B cell (primary cell): ENCODE data around the gene MRS2. TPM values are rescaled to one million over a fixed set of nuclear protein-coding genes. Genes with fewer than 3 reads are reported as not detected.

ENCODE experiments used
- ATAC-seq: fragments of 200-7000 bp; cut with Tn5 transposase; one replicate; pipeline ENCODE4 v1.10.0; 2021; ENCODE audit warnings: low read depth, mild to moderate bottlenecking, moderate number of reproducible peaks, moderate library complexity
- CTCF ChIA-PET: fragments of 350-600 bp; sonication (Branson Sonifier 250); formaldehyde crosslinking; loops from one replicate; lab custom pipeline; 2021; ENCODE audit warnings: antibody characterized with exemption, inconsistent platforms; lab: Charles Lee
- POLR2A ChIA-PET: fragments of 350-600 bp; sonication (Branson Sonifier 250); formaldehyde crosslinking; loops from one replicate; lab custom pipeline; 2021; ENCODE audit warnings: antibody characterized with exemption; lab: Charles Lee
- DNase-seq: peaks from one replicate; pipeline ENCODE4 v3.0.0; 2013
- H2AFZ ChIP-seq: 2 replicates; pipeline ENCODE4 v1.6.1; 2012; ENCODE audit warnings: mild to moderate bottlenecking, low read depth, low read length; ENCODE audit not compliant: insufficient read depth, poor library complexity, severe bottlenecking
- H3K27ac ChIP-seq, 2 donors: 1 replicate in 1 of 2; 2 replicates in 1 of 2; pipeline ENCODE4 v1.5.1; 2012 to 2013; ENCODE audit warnings: low read length in 2 of 2, mild to moderate bottlenecking in 2 of 2, moderate library complexity in 1 of 2
- H3K27me3 ChIP-seq, 4 experiments: fragments of 200-600 bp in 1 of 4; sonication (generic) in 1 of 4; replicated peaks in 1 of 4; 1 replicate in 2 of 4; 2 replicates in 2 of 4; pipeline versions ENCODE4 v1.6.1 to v1.7.0; 2013 to 2016; ENCODE audit warnings: low read length in 3 of 4, mild to moderate bottlenecking in 2 of 4, mixed read lengths in 1 of 4, moderate library complexity in 1 of 4; ENCODE audit not compliant: insufficient read depth in 4 of 4, control insufficient read depth in 3 of 4; ENCODE audit errors: control extremely low read depth in 1 of 4
- H3K36me3 ChIP-seq, 2 experiments: replicated peaks in 1 of 2; 1 replicate in 1 of 2; 2 replicates in 1 of 2; pipeline versions ENCODE4 v1.6.1 to v1.7.1; 2013; ENCODE audit warnings: low read length in 1 of 2; ENCODE audit not compliant: insufficient read depth in 2 of 2, control insufficient read depth in 1 of 2; ENCODE audit errors: control extremely low read depth in 1 of 2, extremely low read depth in 1 of 2
- H3K4me1 ChIP-seq, 2 donors: fragments of 200-600 bp in 1 of 2; sonication (generic) in 1 of 2; 1 replicate in 1 of 2; 2 replicates in 1 of 2; pipeline versions ENCODE4 v1.5.1 to v1.6.1; 2013 to 2017; ENCODE audit warnings: low read length in 2 of 2; ENCODE audit not compliant: control insufficient read depth in 2 of 2, insufficient read depth in 2 of 2
- H3K4me2 ChIP-seq: replicated peaks from 2 replicates; pipeline ENCODE3; 2012; ENCODE audit warnings: mild to moderate bottlenecking, low read depth, low read length; ENCODE audit not compliant: poor library complexity, severe bottlenecking
- H3K4me3 ChIP-seq, 5 experiments: fragments of 200-600 bp in 1 of 5; sonication (generic) in 1 of 5; 1 replicate in 3 of 5; 2 replicates in 2 of 5; pipeline versions ENCODE4 v1.5.1 to v1.7.0; 2011 to 2016; ENCODE audit warnings: low read length in 4 of 5, mild to moderate bottlenecking in 4 of 5, low read depth in 2 of 5, control low read depth in 1 of 5, moderate library complexity in 1 of 5; ENCODE audit not compliant: insufficient read depth in 1 of 5; ENCODE audit errors: control extremely low read depth in 1 of 5, extremely low read depth in 1 of 5
- H3K79me2 ChIP-seq: fragments of 200-600 bp; sonication (generic); one replicate; pipeline ENCODE4 v1.6.0; 2016; ENCODE audit warnings: low read length; ENCODE audit not compliant: control insufficient read depth, insufficient read depth
- H3K9ac ChIP-seq: fragments of 200-600 bp; sonication (generic); 2 replicates; pipeline ENCODE4 v1.6.1; 2017; ENCODE audit warnings: mild to moderate bottlenecking, low read length, moderate library complexity
- H3K9me3 ChIP-seq, 3 donors: one replicate each; pipeline versions ENCODE4 v1.6.1 to v1.7.1; 2013; ENCODE audit warnings: low read length in 2 of 3; ENCODE audit not compliant: control insufficient read depth in 2 of 3, insufficient read depth in 1 of 3; ENCODE audit errors: control extremely low read depth in 1 of 3
- H4K20me1 ChIP-seq: 2 replicates; pipeline ENCODE4 v1.6.0; 2012; ENCODE audit warnings: mild to moderate bottlenecking, low read length; ENCODE audit not compliant: insufficient read depth, control insufficient read depth, poor library complexity, severe bottlenecking
- H3K27ac Mint-ChIP-seq: one replicate; pipeline ENCODE4 v1.8.0; 2021; ENCODE audit warnings: mixed read lengths
- H3K27me3 Mint-ChIP-seq: one replicate; pipeline ENCODE4 v1.8.0; 2021; ENCODE audit warnings: mixed read lengths
- H3K4me1 Mint-ChIP-seq: one replicate; pipeline ENCODE4 v1.8.0; 2021; ENCODE audit warnings: mixed read lengths
- H3K4me3 Mint-ChIP-seq: one replicate; pipeline ENCODE4 v1.8.0; 2021; ENCODE audit warnings: mixed read lengths
- H3K9me3 Mint-ChIP-seq: one replicate; pipeline ENCODE4 v1.8.0; 2022; ENCODE audit warnings: mixed read lengths; ENCODE audit not compliant: insufficient read depth
- EZH2 ChIP-seq: IDR thresholded peaks from 2 replicates; pipeline ENCODE4 v1.6.1; 2012; ENCODE audit warnings: borderline replicate concordance, low read depth, mild to moderate bottlenecking, moderate library complexity, low read length; ENCODE audit not compliant: insufficient read depth, poor library complexity, severe bottlenecking
- WGBS: methylation state at CpG from one replicate; pipeline ENCODE4 v1.1.5; 2013; ENCODE audit warnings: missing lambda C conversion rate; ENCODE audit not compliant: insufficient coverage; 5-methylcytosine and 5-hydroxymethylcytosine counted together
- intact Hi-C: fragments of 100-400 bp; cut with micrococcal nuclease; formaldehyde crosslinking; loops from one replicate; pipeline ENCODE4 v1.10.0; 2022
- polyA plus RNA-seq: library from polyadenylated mRNA; depleted of rRNA; stranded (reverse); fragments of >200 nt; gene quantifications from 2 replicates; pipeline ENCODE4 v1.2.3, GENCODE V29; 2012
- total RNA-seq, 2 donors: library from RNA; stranded (reverse); fragments of 120-200 nt in 1 of 2; gene quantifications; 1 replicate in 1 of 2; 2 replicates in 1 of 2; pipeline versions ENCODE4 v1.2.3 to v1.2.4, GENCODE V29; 2013 to 2022
- TF ChIP-seq, protein P1 (sequence below): fragments of 200-600 bp; IDR thresholded peaks from one replicate; pipeline ENCODE4 v1.8.0; 2022; ENCODE audit warnings: antibody characterized with exemption, mild to moderate bottlenecking

MRS2 gene
- total and polyA plus RNA-seq, 2 donors (not counting 1 experiment from before 2014, with no cell fraction given): 16.0 to 25.5 TPM

DNA sequence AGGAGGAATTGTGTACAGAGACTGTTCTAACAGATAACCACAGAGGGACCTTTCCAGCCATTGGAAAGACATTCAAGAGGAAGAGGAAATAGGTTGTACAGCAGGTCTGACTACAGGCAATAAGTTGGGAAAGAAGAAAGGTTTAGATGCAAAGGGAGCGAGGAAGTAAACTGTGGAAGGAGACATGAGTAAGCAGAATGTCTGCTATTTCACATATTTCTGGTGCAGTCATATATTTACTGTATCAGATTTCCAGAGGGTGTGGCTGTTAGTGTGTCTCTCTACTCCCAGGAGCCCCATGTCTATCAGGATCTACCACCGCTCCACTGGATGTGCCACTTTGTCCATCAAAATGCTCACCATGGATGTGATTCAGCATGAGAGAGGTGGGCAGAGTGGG lies 25.9 kb downstream of the MRS2 start:
- no peak for TF ChIP-seq EZH2
- TF ChIP-seq, protein P1, sequence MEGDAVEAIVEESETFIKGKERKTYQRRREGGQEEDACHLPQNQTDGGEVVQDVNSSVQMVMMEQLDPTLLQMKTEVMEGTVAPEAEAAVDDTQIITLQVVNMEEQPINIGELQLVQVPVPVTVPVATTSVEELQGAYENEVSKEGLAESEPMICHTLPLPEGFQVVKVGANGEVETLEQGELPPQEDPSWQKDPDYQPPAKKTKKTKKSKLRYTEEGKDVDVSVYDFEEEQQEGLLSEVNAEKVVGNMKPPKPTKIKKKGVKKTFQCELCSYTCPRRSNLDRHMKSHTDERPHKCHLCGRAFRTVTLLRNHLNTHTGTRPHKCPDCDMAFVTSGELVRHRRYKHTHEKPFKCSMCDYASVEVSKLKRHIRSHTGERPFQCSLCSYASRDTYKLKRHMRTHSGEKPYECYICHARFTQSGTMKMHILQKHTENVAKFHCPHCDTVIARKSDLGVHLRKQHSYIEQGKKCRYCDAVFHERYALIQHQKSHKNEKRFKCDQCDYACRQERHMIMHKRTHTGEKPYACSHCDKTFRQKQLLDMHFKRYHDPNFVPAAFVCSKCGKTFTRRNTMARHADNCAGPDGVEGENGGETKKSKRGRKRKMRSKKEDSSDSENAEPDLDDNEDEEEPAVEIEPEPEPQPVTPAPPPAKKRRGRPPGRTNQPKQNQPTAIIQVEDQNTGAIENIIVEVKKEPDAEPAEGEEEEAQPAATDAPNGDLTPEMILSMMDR: no peak
- no peaks in the 10 kb centered on the region for H3K79me2 ChIP-seq
- H2AFZ ChIP-seq: no peak overlapping the region
- intact Hi-C loops: no loop called here
- Mint-ChIP-seq H3K9me3 (no peaks in the 10 kb centered on the region), H3K4me3 (no peak overlapping the region), H3K27ac (no peak overlapping the region), H3K27me3 (no peaks in the 10 kb centered on the region), H3K4me1 (no peaks in the 10 kb centered on the region)
- DNase-seq: no peak
- H3K27me3 ChIP-seq: no peaks in the 10 kb centered on the region
- POLR2A ChIA-PET: no interaction called here
- H3K9me3 ChIP-seq: no peaks in the 10 kb centered on the region
- CTCF ChIA-PET: interaction anchor here (0.9 to 2.5 kb wide), 3 partner anchors 11 to 318 kb away, joined by 3 to 17 read pairs (median 3); no protein-coding TSS in a partner anchor
- no peak for ATAC-seq
- H3K4me2 ChIP-seq: no peak overlapping the region
- no peaks in the 10 kb centered on the region for H4K20me1 ChIP-seq
- no peak overlapping the region for H3K4me3 ChIP-seq
- H3K9ac ChIP-seq: no peak overlapping the region
- WGBS: no CpG with 5 or more reads among the region's 2 CpGs
- peaks cover 11 to 34% of the 10 kb centered on the region in 2 experiments for H3K36me3 ChIP-seq
- H3K4me1 ChIP-seq: no peaks in the 10 kb centered on the region
- no peak overlapping the region for H3K27ac ChIP-seq

DNA sequence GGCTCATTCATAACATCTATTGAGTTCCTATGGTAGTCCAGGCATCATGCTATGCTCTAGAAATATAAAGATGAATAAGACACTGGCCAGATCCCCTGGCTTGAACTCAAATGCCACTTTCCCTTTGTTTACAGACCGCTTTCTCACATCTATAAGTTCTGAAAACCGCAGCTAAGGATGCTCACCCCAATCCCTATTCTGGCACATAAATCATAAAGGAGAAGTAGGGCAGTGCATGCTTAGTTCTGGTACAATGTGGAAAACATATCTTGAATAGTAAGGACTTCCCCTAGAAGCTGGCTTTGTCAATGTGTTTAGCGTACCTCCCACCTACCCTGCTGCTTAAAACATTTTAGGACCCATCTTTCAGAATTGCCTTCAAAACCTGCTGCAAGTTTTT lies 26.4 kb downstream of the MRS2 start:
- Histone ChIP-seq H3K4me3 (no peak overlapping the region), H3K36me3 (peaks cover 8 to 29% of the 10 kb centered on the region in 2 experiments), H3K9me3 (no peaks in the 10 kb centered on the region), H3K4me1 (no peaks in the 10 kb centered on the region), H3K27me3 (no peaks in the 10 kb centered on the region), H3K9ac (no peak overlapping the region), H2AFZ (no peak overlapping the region), H3K4me2 (no peak overlapping the region), H3K27ac (no peak overlapping the region), H4K20me1 (no peaks in the 10 kb centered on the region), H3K79me2 (no peaks in the 10 kb centered on the region)
- TF ChIP-seq EZH2: no peak
- TF ChIP-seq, protein P1: no peak
- Mint-ChIP-seq H3K4me3 (no peak overlapping the region), H3K27me3 (no peaks in the 10 kb centered on the region), H3K27ac (no peak overlapping the region), H3K9me3 (no peaks in the 10 kb centered on the region), H3K4me1 (no peaks in the 10 kb centered on the region)
- intact Hi-C loops: no loop called here
- ATAC-seq (no peak), DNase-seq (no peak)
- ChIA-PET CTCF (interaction anchor here (1.2 to 2.5 kb wide), 3 partner anchors 11 to 265 kb away, joined by 3 to 17 read pairs (median 7); no protein-coding TSS in a partner anchor), POLR2A (no interaction called here)
- WGBS: 60% methylated on average over 1 of the region's 3 CpGs
